GM10266 (cell line): ENCODE measurements around the gene CPLX1.

Experiments used
- DNase-seq: peaks from one replicate; pipeline ENCODE4 v3.0.0; 2012; ENCODE audit errors: extremely low spot score
- TF ChIP-seq, protein P1 (sequence below): IDR thresholded peaks from 2 replicates; pipeline ENCODE4 v1.5.1; 2012; ENCODE audit warnings: mild to moderate bottlenecking, low read depth; ENCODE audit not compliant: control insufficient read depth, insufficient read depth; ENCODE audit errors: missing control alignments

Gene CPLX1

DNA sequence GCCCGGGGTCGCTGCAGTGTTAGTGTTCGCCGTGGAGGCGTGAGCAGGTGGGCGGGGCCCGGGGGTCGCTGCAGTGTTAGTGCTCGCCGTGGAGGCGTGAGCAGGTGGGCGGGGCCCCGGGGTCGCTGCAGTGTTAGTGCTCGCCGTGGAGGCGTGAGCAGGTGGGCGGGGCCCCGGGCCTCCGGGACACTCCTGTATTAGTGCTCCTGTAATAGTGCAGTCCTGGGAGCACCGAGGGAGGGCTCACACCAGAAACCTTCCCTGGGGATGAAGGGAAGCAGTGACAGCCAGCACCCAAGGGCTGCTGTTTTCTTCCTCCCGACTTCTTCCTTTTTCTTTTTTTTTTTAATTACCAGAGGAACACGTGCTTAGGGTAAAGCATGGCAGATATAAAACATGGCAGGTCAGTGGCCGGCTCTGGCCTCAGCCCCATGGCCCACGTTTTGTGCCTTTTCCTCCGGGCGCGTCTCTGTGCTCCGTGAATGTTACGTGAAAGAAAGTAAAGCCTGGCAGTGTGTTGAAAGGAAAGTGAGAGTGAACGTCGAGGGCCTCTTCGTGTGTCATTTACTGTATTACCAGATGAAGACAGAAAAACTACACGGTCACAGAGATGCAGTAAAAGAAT lies 78.3 kb downstream of the CPLX1 start:
- TF ChIP-seq, protein P1, sequence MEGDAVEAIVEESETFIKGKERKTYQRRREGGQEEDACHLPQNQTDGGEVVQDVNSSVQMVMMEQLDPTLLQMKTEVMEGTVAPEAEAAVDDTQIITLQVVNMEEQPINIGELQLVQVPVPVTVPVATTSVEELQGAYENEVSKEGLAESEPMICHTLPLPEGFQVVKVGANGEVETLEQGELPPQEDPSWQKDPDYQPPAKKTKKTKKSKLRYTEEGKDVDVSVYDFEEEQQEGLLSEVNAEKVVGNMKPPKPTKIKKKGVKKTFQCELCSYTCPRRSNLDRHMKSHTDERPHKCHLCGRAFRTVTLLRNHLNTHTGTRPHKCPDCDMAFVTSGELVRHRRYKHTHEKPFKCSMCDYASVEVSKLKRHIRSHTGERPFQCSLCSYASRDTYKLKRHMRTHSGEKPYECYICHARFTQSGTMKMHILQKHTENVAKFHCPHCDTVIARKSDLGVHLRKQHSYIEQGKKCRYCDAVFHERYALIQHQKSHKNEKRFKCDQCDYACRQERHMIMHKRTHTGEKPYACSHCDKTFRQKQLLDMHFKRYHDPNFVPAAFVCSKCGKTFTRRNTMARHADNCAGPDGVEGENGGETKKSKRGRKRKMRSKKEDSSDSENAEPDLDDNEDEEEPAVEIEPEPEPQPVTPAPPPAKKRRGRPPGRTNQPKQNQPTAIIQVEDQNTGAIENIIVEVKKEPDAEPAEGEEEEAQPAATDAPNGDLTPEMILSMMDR, result no peak
- DNase-seq, result no peak

- DNase-seq, result no peak
- TF ChIP-seq, protein P1, result no peak
Observed at GRCh38 chr4:744212-744841, 81.6 kb downstream of the CPLX1 start.

DNA sequence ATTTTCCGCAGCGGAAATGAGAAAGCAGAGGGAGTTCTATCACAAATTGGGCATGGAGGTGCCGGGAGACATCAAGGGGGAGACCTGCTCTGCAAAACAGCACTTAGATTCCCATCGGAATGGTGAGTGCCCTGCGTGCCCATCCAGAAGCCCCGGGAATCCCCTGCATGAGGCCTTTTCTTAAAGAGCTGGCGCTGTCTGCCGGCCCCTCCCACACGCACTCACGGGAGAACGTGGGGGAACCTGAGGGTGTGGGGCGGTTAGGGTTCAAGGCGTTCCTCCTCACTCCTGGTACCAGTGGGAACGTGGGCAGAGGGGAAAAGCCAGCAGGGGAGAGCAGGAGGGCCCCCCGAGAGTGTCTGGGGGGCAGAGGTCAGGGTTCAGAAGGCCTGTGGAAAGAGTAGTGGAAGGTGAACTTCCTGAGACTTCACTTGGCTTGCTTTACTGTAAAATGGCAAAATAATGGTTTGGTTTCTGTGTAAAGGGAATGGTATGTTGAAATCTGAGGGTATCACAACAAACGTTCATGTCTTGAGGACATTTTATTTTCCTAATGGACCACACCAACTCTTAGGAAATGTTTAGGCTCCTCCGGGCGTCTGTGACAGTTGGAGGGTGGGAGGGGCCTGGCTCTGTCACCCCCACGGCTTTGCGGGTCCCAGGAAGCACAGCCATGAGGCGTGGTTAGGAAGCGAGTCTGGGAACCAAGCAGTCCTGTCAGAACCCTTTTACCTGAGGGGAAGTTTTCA lies 82.3 kb downstream of the CPLX1 start:
- TF ChIP-seq, protein P1, result no peak

GRCh38 chr4:742742-743311 lies 83.1 kb downstream of the CPLX1 start:
- peak; percentile 92 for DNase-seq
- TF ChIP-seq, protein P1, result peak; percentile 91

More for the DNA sequence above, 82.3 kb downstream of the CPLX1 start:
- no peak for DNase-seq

DNA sequence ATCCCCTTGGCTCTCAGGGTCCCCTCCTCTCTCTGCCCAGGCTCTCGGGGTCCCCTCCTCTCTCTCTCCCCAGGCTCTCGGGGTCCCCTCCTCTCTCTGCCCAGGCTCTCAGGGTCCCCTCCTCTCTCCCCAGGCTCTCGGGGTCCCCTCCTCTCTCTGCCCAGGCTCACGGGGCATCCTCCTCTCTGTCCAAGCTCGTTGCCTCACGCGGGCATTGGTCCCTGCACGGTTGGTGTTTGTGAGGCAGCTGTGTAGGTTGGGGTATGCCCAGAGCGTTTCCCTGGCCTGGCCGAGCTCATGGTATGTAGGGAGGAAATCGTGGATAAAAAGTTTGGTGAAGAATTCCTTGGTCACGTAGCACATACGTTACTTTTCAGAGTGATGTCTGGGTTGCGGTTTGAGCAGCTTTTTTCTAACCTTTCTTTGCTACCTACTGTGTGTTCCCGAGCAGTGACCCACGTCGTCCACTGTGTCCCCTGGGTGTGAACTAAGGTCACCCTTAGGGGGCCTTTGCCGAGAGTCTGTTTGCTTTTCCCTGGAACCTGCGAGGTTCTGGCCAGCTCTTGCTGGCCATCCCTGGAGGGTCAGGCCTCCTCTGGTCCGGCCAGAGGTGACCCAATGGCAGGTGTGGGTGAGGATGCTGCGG lies 83.7 kb downstream of the CPLX1 start:
- TF ChIP-seq, protein P1, result no peak
- no peak for DNase-seq

GRCh38 chr4:740656-741282 lies 85.2 kb downstream of the CPLX1 start:
- DNase-seq, result no peak

More at GRCh38 chr4:740656-741282, 85.2 kb downstream of the CPLX1 start:
- TF ChIP-seq, protein P1, result no peak
